Liver (tissue), 9 donors: Measurements from ENCODE around the gene MAGOHB. TPM values are rescaled to one million over a fixed set of nuclear protein-coding genes. Genes with fewer than 3 reads are reported as not detected.

ENCODE experiments used
- DNase-seq: peaks from one replicate; pipeline ENCODE4 v3.0.0-alpha.2; 2017; ENCODE audit warnings: low spot score
- H3K27ac ChIP-seq, 2 donors: one replicate each; pipeline ENCODE4 v1.7.0; 2013; ENCODE audit warnings: inconsistent platforms in 2 of 2, low read length in 2 of 2, control low read depth in 1 of 2, low read depth in 1 of 2, mild to moderate bottlenecking in 1 of 2
- H3K27me3 ChIP-seq, 4 donors: one replicate each; pipeline versions ENCODE4 v1.6.1 to v1.7.0; 2013; ENCODE audit warnings: low read length in 3 of 4, inconsistent platforms in 1 of 4, mild to moderate bottlenecking in 1 of 4, moderate library complexity in 1 of 4; ENCODE audit not compliant: control insufficient read depth in 4 of 4, insufficient read depth in 4 of 4
- H3K36me3 ChIP-seq, 4 donors: one replicate each; pipeline versions ENCODE4 v1.6.1 to v1.7.0; 2013; ENCODE audit warnings: low read length in 3 of 4, mild to moderate bottlenecking in 3 of 4, low read depth in 1 of 4, moderate library complexity in 1 of 4; ENCODE audit not compliant: control insufficient read depth in 4 of 4, insufficient read depth in 3 of 4
- H3K4me1 ChIP-seq, 4 donors: one replicate each; pipeline versions ENCODE4 v1.6.1 to v1.7.0; 2013; ENCODE audit warnings: low read length in 3 of 4, mild to moderate bottlenecking in 3 of 4, moderate library complexity in 1 of 4; ENCODE audit not compliant: control insufficient read depth in 4 of 4, insufficient read depth in 4 of 4
- H3K4me3 ChIP-seq, 3 donors: one replicate each; pipeline versions ENCODE4 v1.6.1 to v1.7.0; 2013; ENCODE audit warnings: low read length in 3 of 3, control low read depth in 1 of 3, low read depth in 1 of 3, mild to moderate bottlenecking in 1 of 3
- H3K9ac ChIP-seq, 2 donors: one replicate each; pipeline ENCODE4 v1.7.0; 2013; ENCODE audit warnings: low read length in 2 of 2, mild to moderate bottlenecking in 2 of 2, moderate library complexity in 2 of 2, control low read depth in 1 of 2, low read depth in 1 of 2
- H3K9me3 ChIP-seq, 4 donors: one replicate each; pipeline versions ENCODE4 v1.6.1 to v1.7.0; 2013; ENCODE audit warnings: low read length in 3 of 4; ENCODE audit not compliant: control insufficient read depth in 4 of 4
- ATF3 ChIP-seq: IDR thresholded peaks from 2 replicates; pipeline ENCODE4 v1.6.1; 2016; ENCODE audit warnings: antibody characterized with exemption
- CTCF ChIP-seq: fragments of 150-350 bp; IDR thresholded peaks from 2 replicates; pipeline ENCODE4 v1.5.1; 2017; ENCODE audit warnings: improper control_type of control experiment, low read depth, low read length; ENCODE audit not compliant: missing input control
- EGR1 ChIP-seq, 2 donors: IDR thresholded peaks; 2 replicates each; pipeline ENCODE4 v1.6.1; 2016 to 2018; ENCODE audit warnings: antibody characterized with exemption in 2 of 2, low read depth in 2 of 2
- FOXA1 ChIP-seq: IDR thresholded peaks from 2 replicates; pipeline ENCODE4 v1.6.1; 2016; ENCODE audit warnings: antibody characterized with exemption
- FOXA2 ChIP-seq: IDR thresholded peaks from 2 replicates; pipeline ENCODE4 v1.6.1; 2016; ENCODE audit warnings: antibody characterized with exemption
- GABPA ChIP-seq, 2 donors: IDR thresholded peaks in 1 of 2; conservative IDR thresholded peaks in 1 of 2; 2 replicates each; pipeline ENCODE4 v1.6.1; 2016; ENCODE audit warnings: antibody characterized with exemption in 2 of 2, mild to moderate bottlenecking in 1 of 2, moderate library complexity in 1 of 2
- HNF4A ChIP-seq, 2 donors: conservative IDR thresholded peaks; 2 replicates each; pipeline ENCODE4 v1.6.1; 2016; ENCODE audit warnings: antibody characterized with exemption in 2 of 2, mild to moderate bottlenecking in 2 of 2
- HNF4G ChIP-seq: IDR thresholded peaks from 2 replicates; pipeline ENCODE4 v1.6.1; 2016; ENCODE audit warnings: antibody characterized with exemption
- JUND ChIP-seq, 2 donors: IDR thresholded peaks; 2 replicates each; pipeline ENCODE4 v1.6.1; 2016; ENCODE audit warnings: antibody characterized with exemption in 2 of 2
- MAX ChIP-seq: IDR thresholded peaks from 2 replicates; pipeline ENCODE4 v1.6.1; 2016; ENCODE audit warnings: antibody characterized with exemption
- NR2F2 ChIP-seq: IDR thresholded peaks from 2 replicates; pipeline ENCODE4 v1.6.1; 2016; ENCODE audit warnings: antibody characterized with exemption
- RAD21 ChIP-seq, 2 donors: IDR thresholded peaks; 2 replicates each; pipeline ENCODE4 v1.6.1; 2016; ENCODE audit warnings: antibody characterized with exemption in 2 of 2, mild to moderate bottlenecking in 2 of 2
- REST ChIP-seq: IDR thresholded peaks from 2 replicates; pipeline ENCODE4 v1.6.1; 2016; ENCODE audit warnings: antibody characterized with exemption, mild to moderate bottlenecking
- RXRA ChIP-seq, 2 donors: IDR thresholded peaks; 2 replicates each; pipeline ENCODE4 v1.6.1; 2017 to 2018; ENCODE audit warnings: antibody characterized with exemption in 2 of 2, mild to moderate bottlenecking in 1 of 2
- SP1 ChIP-seq: IDR thresholded peaks from 2 replicates; pipeline ENCODE4 v1.6.1; 2018; ENCODE audit warnings: antibody characterized with exemption, mild to moderate bottlenecking
- TAF1 ChIP-seq: conservative IDR thresholded peaks from 2 replicates; pipeline ENCODE4 v1.6.1; 2016; ENCODE audit warnings: antibody characterized with exemption, mild to moderate bottlenecking
- YY1 ChIP-seq: IDR thresholded peaks from 2 replicates; pipeline ENCODE4 v1.6.1; 2016; ENCODE audit warnings: antibody characterized with exemption, mild to moderate bottlenecking
- ZBTB33 ChIP-seq: IDR thresholded peaks from 2 replicates; pipeline ENCODE4 v1.6.1; 2016; ENCODE audit warnings: antibody characterized with exemption
- WGBS: extraction: QIAGEN DNeasy Blood & Tissue Kit; methylation state at CpG from one replicate; pipeline ENCODE4 v1.1.7; 2013; 5-methylcytosine and 5-hydroxymethylcytosine counted together
- polyA plus RNA-seq, 2 donors: library from polyadenylated mRNA; stranded (reverse) in 1 of 2; unstranded in 1 of 2; fragments of 200-250 nt in 1 of 2; fragments of >200 nt in 1 of 2; fragmentation: Nextera tagmentation in 1 of 2; extraction: Ambion mirVana in 1 of 2; gene quantifications; one replicate each; pipeline versions ENCODE4 v1.2.1 to v1.2.3, GENCODE V29; 2013 to 2015
- total RNA-seq, 2 donors: library from RNA; depleted of rRNA; stranded (reverse); fragments of >200 nt; gene quantifications; one replicate each; pipeline ENCODE4 v1.2.3, GENCODE V29; 2014
- donor health status: healthy.
- donor health status: healthy.
- donor health status: healthy.
- donor health status: healthy.
- donor health status: healthy.

Gene MAGOHB
- total and polyA plus RNA-seq, 4 donors, result 7.6 to 20.7 (median 8.9) TPM

- Histone ChIP-seq H3K9me3 (no peaks in the 10 kb centered on the region), H3K27me3 (no peaks in the 10 kb centered on the region), H3K4me1 (no peaks in the 10 kb centered on the region), H3K9ac (no peak overlapping the region), H3K27ac (no peak overlapping the region), H3K4me3 (no peak overlapping the region), H3K36me3 (no peaks in the 10 kb centered on the region)
- TF ChIP-seq MAX (no peak), CTCF (no peak), RAD21 (IDR thresholded peaks at IDR 0.05) (no peak), NR2F2 (no peak), FOXA2 (no peak), RXRA (IDR thresholded peaks at IDR 0.05) (no peak), ZBTB33 (no peak), REST (no peak), HNF4G (no peak), EGR1 (IDR thresholded peaks at IDR 0.05; ENCODE audit: low read depth in 2 of 2) (no peak), GABPA (IDR thresholded peaks at IDR 0.05 in 1 of 2, conservative IDR thresholded peaks at IDR 0.05 in 1 of 2) (no peak), HNF4A (conservative IDR thresholded peaks at IDR 0.05) (no peak), FOXA1 (no peak), SP1 (no peak), JUND (IDR thresholded peaks at IDR 0.05) (no peak)
- DNase-seq, result no peak
- WGBS, result 80% methylated on average over 3 of the region's 3 CpGs
Measured at GRCh38 chr12:10563966-10564365, 49.4 kb downstream of the MAGOHB start.

- Histone ChIP-seq H3K4me1 (no peaks in the 10 kb centered on the region), H3K27ac (no peak overlapping the region), H3K36me3 (no peaks in the 10 kb centered on the region), H3K9ac (no peak overlapping the region), H3K9me3 (no peaks in the 10 kb centered on the region), H3K27me3 (peaks cover 0 to 2% (median 0%) of the 10 kb centered on the region in 4 donors), H3K4me3 (no peak overlapping the region)
- TF ChIP-seq TAF1 (no peak), MAX (no peak), NR2F2 (no peak), FOXA1 (no peak), EGR1 (IDR thresholded peaks at IDR 0.05; ENCODE audit: low read depth in 2 of 2) (no peak), ATF3 (no peak), YY1 (no peak)
- DNase-seq, result no peak
- WGBS, result 90% methylated on average over 1 of the region's 1 CpG
Measured at GRCh38 chr12:10563002-10563401, 50.4 kb downstream of the MAGOHB start.
